NCI-H2081 (cell line): ENCODE results near the gene AGPS.
"Not testable (repeated sequence)": the region's sequence is repeated elsewhere in the genome, so short reads cannot be mapped to it uniquely, and the experiment has no call there.

Experiments used
- DNase-seq, 2 experiments: peaks; one replicate each; lab custom pipeline; 2025; lab: John Stamatoyannopoulos, UW

Gene AGPS

DNA sequence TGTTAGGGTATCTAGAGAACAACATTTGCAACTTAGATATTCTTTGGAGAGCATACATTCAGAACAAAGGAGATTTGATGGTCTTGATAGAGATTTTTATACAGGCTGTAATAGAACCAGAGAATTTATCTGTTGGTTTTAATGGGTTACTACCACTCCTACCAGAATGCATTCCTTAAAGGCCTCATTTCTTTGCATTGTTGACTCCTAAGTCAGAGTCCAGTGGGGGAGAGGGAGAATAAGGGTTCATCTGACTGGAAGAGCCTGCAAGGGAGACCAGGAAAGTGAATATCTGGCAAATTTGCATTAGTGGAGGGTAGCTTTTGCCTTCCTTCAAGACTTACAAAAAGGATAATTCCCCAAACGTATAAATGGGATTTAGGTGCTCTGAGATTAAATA is 29.7 kb downstream of the AGPS start:
- no peak for DNase-seq

DNA sequence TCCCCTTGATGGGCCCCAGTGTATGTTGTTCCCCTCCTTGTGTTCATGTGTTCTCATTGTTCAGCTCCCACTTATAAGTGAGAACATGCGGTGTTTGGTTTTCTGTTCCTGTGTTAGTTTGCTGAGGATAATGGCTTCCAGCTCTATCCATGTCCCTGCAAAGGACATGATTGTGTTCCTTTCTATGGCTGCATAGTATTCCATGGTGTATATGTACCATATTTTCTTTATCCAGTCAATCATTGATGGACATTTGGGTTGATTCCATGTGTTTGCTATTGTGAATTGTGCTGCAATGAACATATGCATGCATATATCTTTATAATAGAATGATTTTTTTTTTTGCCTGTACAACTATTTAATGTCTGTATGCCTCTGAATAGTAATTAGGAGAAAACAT is 31.5 kb downstream of the AGPS start:
- not testable (repeated sequence) for DNase-seq

DNA sequence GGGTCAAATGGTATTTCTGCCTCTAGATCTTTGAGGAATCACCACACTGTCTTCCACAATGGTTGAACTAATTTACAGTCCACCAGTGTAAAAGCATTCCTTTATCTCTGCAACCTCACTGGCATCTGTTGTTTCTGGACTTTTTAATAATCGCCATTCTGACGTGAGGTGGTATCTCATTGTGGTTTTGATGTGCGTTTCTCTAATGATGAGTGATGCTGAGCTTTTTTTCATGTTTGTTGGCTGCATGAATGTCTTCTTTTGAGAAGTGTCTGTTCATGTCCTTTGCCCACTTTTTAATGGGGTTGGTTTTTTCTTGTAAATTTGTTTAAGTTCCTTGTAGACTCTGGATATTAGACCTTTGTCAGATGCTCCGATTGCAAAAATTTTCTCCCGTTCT is 32.0 kb downstream of the AGPS start:
- not testable (repeated sequence) for DNase-seq

DNA sequence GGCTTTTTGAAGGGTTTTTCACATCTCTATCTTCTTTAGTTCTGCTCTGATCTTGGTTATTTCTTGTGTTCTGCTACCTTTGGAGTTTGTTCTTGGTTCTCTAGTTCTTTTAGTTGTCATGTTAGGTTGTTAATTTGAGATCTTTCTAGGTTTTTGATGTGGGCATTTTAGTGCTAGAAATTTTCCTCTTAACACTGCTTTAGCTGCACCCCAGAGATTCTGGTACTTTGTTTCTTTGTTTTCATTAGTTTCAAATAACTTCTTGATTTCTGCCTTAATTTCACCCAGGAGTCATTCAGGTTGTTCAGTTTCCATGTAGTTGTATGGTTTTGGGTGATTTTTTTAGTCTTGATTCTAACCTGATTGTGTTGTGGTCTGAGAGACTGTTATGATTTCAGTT is 34.7 kb downstream of the AGPS start:
- no peak for DNase-seq

DNA sequence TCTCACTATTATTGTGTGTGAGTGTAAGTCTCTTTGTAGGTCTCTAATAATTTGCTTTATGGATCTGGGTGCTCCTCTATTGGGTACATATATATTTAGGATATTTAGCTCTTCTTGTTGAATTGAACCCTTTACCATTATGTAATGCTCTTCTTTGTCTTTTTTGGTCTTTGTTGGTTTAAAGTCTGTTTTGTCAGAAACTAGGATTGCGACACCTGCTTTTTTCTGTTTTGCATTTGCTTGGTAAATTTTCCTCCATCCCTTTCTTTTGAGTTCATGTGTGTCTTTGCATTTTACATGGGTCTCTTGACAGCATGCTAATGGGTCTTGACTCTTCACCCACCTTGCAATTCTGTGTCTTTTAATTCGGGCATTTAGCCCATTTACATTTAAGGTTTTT is 35.4 kb downstream of the AGPS start:
- DNase-seq: not testable (repeated sequence)

DNA sequence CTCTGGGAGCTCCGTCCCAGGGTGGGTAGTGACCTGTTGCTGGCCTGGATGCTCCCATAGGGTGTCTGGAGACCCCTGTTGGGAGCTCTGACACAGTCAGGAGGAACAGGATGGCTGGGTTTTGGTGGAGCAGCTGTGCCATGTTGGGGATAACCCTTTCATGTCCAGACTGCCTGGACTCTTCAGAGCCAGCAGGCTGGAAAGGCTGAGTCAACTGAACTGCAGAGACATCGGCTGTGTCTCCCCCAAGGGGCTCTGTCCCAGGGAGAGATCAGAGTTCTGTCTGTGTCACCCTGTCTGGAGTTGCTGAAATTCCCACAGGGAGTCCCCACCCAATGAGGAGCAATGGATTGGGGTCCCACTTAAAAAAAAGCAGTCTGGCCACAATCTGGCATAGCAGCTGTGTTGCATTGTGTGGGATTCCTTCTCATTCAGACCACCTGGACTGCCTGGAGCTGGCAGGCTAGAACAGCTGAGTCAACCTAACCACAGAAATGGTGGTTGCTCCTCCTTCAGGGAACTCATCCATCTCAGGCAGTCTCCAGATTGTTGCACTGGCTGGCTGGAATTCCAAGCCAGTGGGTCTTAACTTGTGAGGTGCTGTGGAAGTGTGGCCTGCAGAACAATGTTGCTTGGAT is 37.2 kb downstream of the AGPS start:
- DNase-seq: no peak

DNA sequence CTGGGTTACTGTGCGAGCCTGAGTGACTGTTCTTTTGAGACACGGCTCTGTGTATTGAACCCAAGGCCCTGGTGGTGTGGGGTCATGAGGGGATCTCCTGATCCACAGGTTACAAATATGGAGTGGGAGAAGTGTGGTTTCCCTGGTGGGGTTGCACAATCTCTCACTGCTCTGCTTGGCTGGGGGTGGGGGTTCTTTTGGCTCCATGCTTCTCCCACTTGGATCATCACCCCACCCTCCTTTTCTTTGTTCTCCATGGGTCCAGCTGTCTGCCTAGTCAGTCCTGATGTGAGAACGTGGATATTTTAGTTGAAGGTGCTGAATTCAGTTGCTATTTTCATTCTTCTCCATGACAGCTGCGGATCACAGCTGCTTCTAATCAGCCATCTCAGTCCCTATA is 37.8 kb downstream of the AGPS start:
- DNase-seq: no peak

DNA sequence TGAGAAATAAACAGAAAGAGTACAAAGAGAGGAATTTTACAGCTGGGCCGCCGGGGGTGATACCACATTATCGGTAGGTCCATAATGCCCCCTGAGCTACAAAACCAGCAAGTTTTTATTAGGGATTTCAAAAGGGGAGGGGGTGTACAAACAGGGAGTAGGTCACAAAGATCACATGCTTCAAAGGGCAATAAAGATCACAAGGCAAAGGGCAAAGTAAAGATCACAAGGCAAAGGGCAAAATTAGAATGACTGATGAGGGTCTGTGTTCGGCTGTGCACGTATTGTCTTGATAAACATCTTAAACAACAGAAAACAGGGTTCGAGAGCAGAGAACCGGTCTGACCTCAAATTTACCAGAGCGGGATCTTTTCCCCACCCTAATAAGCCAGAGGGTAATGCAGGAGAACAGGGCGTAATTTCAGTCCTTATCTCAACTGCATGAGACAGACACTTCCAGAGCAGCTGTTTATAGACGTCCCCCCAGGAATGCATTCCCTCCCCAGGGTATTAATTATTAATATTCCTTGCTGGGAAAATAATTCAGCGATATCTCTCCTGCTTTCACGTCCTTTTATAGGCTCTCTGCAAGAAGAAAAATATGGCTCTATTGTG is 38.6 kb downstream of the AGPS start:
- DNase-seq: not testable (repeated sequence)

DNA sequence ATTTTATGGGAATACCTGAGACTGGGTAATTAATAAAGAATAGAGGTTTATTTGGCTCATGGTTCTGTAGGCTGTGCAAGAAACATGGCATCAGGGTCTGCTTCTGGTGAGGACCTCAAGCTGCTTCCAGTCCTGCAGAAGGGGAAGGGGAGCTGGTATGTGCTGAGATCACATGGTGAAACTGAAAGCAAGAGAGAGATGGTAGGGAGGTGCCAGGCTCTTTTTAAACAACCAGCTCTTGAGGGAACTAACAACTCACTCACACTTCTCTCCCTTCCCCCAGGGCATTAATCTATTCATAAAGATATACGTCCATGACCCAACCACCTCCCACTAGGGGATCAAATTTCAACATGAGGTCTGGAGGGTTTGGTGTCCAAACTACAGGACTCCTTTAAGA is 40.1 kb downstream of the AGPS start:
- DNase-seq: no peak

DNA sequence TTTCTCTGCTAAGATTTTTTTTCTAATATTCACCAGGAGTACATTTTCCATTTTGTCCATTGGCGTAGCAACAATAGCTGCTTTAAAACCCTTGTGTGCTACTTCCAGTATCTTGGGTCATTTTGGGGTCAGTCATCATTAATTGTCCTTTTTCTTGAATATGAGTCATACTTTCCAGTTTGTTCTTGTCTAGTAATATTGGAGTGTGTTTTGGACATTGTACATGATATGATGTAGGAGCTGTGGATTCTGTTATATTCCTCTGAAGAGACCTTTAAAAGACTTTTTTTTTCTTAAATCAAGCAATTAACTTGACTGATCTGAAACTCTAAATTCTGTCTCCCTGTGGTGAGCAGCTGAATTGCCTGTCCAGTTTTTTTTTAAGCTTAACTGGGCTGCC is 40.8 kb downstream of the AGPS start:
- DNase-seq: no peak

DNA sequence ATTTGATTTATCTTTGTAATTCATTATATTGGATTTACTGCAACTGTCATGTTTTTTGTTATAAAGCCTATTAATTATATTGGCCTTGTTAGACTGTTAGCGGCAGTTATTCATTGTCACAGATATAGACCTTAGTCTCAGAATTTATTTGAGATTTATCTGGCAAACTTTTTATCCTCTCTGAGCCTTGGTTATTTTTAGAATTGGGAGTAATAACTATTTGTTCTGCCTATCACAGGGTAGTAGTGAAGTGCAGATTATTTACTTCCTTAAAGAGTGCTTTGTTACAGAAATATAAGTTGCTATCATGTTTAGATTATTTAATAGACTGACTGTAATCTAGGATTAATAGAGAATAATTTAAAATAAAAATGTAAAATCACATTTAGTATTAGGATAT is 41.9 kb downstream of the AGPS start:
- DNase-seq: no peak

DNA sequence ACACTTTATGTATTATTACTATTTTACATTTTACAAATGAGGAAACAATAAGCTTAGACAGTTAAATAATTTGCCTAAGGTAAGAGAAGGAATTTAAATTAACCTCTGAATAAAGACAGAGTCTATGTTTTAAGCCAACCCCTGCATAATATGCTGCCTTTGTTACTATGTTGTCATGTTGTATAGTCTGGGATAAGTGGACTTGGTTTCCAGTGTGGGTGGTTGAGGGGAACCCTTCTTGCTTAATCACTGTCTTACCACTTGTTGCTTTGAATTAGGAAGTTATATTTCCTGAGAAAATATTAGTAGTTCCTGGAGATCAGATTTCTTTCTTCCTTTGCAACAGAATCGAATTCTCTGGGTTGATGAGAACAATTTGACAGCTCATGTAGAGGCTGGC is 52.6 kb downstream of the AGPS start:
- no peak for DNase-seq

DNA sequence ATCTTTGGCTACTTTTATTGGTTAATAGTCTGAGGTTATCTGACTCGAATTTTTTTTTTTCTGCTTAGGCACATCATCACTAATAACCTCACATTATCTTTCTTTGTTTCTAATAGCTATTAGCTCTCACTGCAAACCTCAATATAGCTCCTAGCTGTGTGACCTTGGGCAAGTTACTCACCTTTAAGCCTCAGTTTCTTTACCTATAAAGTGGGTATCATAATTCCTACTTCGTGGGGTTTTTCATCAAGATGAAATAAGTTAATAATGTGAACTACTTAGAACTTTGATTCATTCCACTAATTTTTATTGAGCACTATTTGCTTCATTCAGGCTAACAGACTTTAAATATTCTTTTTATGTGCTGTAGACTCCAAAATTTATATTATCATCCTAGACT is 55.5 kb downstream of the AGPS start:
- DNase-seq: no peak

DNA sequence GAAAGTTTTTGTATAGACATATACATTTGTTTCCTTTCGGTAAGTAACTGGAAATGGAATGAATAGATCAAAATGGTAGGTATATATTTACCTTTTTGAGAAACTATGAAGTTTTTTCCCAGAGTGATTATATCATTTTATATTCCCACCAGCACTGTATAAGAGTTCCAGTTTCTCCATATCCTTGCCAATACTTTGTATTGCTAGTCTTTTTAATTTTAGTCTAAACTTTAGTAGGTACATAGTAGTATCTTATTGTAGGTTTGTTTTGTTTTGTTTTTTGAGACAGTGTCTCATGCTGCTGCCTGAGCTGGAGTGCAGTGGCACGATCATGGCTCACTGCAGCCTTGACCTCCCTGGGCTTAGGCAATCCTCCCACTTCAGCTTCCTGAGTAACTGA is 56.6 kb downstream of the AGPS start:
- DNase-seq: no peak

DNA sequence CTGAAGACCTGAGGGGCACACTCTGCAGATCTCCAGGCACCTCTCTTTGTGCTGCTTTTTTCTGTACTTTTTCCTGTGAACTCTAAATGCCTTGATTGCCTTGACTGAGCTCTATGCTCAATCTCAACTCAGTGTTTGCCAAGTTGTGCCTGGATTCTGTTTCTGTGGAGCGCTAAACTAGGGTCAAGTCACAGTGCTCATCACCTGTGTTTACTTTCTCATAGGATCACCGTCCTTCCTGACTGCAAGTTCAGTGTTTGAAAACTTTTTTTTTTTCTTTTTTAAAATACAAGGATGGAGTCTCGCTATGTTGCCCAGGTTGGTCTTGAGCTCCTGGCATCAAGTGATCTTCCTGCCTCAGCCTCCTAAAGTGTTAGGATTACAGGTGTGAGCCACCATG is 62.6 kb downstream of the AGPS start:
- DNase-seq: no peak

DNA sequence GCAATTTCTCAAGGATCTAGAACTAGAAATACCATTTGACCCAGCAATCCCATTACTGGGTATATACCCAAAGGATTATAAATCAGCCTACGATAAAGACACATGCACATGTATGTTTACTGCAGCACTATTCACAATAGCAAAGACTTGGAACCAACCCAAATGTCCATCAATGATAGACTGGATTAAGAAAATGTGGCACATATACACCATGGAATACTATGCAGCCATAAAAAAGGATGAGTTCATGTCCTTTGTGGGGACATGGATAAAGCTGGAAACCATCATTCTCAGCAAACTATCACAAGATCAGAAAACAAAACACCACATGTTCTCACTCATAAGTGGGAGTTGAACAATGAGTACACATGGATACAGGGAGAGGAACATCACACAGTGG is 67.2 kb downstream of the AGPS start:
- DNase-seq: not testable (repeated sequence)

DNA sequence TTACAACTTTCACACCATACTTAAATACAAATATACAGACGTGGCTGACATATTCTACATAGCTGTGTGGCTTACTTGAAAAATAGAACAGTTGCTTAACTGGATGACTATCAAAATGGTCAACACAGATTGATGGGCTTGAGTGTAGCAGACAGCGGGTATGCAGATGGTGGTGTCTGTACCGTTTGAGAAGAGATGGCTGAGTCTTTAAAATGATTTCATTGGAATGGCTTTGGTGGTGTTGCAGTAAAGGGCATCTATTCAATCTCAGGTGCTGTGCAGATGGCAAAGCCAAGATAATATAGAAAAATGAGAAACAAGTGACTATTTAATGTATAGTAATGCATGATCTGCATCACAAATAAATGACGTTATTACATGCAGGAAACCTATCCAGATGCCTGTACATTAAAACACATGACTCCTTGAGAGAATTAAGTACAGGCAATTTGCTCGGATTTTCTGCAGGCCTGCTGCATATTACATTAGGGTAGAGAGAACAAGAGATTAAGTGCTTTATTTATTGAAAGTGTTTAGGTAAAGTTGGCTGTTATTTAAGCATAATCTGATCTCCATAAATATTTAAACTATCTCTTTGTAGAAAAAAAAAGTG is 68.5 kb downstream of the AGPS start:
- DNase-seq: no peak

DNA sequence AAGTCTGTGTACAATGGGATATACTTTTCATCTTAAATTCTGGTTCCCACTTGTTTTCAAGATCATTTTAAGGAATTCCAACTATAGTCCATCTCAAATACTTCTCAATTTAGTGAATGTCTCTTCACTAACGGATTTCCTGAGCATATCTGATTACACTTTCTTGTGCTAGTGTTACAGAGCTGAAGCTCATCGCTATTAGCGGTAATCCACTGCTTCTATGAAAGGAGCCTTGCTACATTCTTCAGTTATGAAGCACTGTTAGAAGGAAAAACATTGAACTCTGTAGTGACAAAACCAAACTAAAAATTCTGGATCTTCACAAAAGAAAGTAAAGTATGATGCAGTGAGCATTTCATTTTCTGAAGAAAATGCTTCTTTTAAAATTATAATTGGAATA is 72.0 kb downstream of the AGPS start:
- no peak for DNase-seq

DNA sequence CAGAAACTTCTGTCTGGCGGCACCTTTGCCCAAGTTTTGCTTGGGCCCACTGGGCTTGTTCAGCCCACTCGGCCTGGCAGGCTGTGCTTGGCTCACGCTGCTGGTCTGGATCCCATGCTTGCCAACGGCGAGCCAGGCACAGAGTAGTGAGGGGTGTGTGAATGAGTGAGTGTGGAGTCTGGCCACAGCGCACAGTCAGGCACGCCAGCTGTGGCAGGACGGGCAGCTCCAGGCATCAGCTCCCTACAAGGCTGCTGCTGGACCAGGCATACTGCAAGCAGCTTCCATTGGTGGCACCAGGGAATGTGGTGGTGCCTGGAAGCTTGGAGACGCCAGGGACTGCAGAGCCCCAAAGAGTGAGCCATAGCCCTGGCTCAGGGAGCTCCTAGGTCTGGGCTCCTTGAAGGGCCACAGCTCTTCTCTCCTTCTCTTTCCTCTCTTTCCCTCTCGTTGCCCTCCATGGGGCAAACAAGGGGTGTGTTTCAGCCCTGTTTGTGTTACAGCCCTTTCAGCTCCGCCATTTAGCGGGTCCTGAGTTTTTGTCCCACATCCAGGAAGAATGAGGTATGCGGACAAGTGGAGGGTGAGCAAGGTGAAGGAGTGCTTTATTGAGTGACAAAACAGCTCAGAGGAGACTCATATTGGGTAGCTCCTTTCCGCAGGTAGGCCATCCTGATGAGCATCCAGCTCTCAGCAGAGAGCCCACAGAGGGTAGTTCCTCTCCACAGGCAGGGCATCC is 73.0 kb downstream of the AGPS start:
- no peak for DNase-seq

DNA sequence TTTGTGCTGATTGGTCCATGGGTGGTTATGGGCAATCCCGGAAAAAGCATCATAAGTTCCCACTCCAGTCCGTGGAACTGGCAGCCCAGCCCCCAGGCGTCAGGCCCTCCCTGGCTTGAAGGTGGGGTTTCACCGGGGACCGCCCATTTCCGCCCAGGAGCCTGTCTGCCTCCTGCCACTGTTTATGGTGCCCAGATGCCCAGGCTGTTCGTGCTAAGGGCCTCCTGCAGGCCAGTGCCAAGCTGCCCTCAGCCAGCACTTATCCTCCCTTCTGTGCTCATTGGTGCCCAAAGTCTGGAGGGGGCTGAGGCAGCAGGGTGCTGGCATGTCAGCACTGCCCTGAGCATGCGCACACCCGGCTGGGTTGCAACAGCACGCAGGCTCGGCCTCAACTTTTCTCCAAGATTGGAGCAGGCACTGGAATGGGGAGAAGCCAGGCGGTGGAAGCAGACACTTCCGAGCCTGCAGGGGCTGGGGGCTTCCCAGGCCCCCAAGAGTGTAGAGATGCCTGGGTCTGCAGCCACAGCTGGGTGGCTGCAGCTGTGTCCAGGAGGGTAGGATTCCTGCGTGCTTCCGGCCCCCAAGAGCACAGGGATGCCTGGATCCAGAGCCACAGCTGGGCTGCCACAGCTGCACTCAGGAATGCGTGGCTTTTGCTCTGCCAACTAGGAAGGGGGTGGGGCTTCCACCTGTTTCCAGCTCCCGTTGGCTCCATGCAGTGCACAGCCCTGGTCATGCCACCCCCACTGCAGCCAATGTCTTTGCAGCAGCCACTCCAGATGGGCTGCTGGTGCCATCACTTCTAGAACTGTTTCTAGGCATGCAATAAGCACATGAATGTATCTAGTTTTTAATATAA is 74.0 kb downstream of the AGPS start:
- no peak for DNase-seq

DNA sequence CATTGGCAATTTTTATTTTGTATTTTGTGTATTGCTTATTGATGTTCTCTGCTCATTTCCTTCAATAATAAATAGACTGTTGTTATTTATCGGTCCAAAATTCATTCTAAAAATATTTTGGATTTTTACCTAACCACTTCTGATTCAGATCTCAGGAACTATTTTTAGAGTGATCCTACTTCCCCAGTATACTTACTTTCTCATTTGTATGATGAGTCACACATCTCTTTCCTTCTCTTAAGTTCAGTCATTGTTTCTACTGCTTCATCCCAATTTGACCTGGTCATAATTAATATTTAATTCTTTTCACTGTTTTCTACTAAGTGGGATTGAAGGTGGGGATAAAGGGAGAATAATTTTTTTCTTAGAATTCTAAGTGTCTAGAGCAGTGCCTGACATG is 75.1 kb downstream of the AGPS start:
- DNase-seq: no peak

DNA sequence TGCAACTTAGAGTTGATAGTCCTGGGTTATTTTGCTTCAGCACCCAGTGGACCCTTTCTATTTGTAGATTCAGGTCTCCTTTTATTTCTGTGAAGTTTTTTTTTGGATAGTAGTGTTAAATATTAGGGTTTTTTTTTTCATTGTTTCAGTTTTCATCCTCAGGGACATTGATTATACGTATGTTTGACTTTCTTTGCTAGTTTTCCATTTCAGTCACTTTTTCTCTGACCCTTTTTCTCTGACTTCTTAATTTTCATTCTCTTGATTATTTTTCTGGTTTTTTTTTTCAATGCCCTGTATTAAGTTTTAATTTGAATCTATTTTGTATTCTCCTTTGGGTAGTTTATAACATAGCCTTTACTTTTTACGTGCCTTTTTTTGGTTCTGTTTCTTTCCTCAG is 79.4 kb downstream of the AGPS start:
- DNase-seq: no peak
